ENCODE data around the gene RFPL3.

RFPL3 gene

GRCh38 chr22:32312748-32313147, 44.9 kb upstream of the RFPL3 start:
- TF ChIP-seq SIN3A (IDR thresholded peaks at IDR 0.05; ENCODE audit: borderline replicate concordance, insufficient read depth, low read length) (no peak), POLR2AphosphoS5 (IDR thresholded peaks at IDR 0.05; ENCODE audit: low read depth, low read length) (no peak), REST (IDR thresholded peaks at IDR 0.05; ENCODE audit: insufficient read depth in 1 of 2, low read depth in 2 of 2, low read length in 2 of 2) (no peak), TAF1 (IDR thresholded peaks at IDR 0.05; ENCODE audit: borderline replicate concordance, insufficient read depth, low read length) (no peak), FOXP2 (optimal IDR thresholded peaks at IDR 0.05; ENCODE audit: borderline replicate concordance, extremely low read depth, extremely low read length, insufficient read depth) (no peak)

GRCh38 chr22:32313532-32313931, 44.1 kb upstream of the RFPL3 start:
- TF ChIP-seq POLR2AphosphoS5 (IDR thresholded peaks at IDR 0.05; ENCODE audit: low read depth, low read length) (no peak), TAF1 (IDR thresholded peaks at IDR 0.05; ENCODE audit: borderline replicate concordance, insufficient read depth, low read length) (no peak), FOXP2 (optimal IDR thresholded peaks at IDR 0.05; ENCODE audit: borderline replicate concordance, extremely low read depth, extremely low read length, insufficient read depth) (no peak), REST (IDR thresholded peaks at IDR 0.05; ENCODE audit: insufficient read depth in 1 of 2, low read depth in 2 of 2, low read length in 2 of 2) (no peak), SIN3A (IDR thresholded peaks at IDR 0.05; ENCODE audit: borderline replicate concordance, insufficient read depth, low read length) (no peak)

- TF ChIP-seq POLR2AphosphoS5 (IDR thresholded peaks at IDR 0.05; ENCODE audit: low read depth, low read length) (no peak), FOXP2 (optimal IDR thresholded peaks at IDR 0.05; ENCODE audit: borderline replicate concordance, extremely low read depth, extremely low read length, insufficient read depth) (no peak), SIN3A (IDR thresholded peaks at IDR 0.05; ENCODE audit: borderline replicate concordance, insufficient read depth, low read length) (no peak), REST (IDR thresholded peaks at IDR 0.05; ENCODE audit: insufficient read depth in 1 of 2, low read depth in 2 of 2, low read length in 2 of 2) (no peak), TAF1 (IDR thresholded peaks at IDR 0.05; ENCODE audit: borderline replicate concordance, insufficient read depth, low read length) (no peak)
Observed at GRCh38 chr22:32317524-32317923, 40.1 kb upstream of the RFPL3 start.

GRCh38 chr22:32318361-32318760, 39.3 kb upstream of the RFPL3 start:
- TF ChIP-seq REST (IDR thresholded peaks at IDR 0.05; ENCODE audit: insufficient read depth in 1 of 2, low read depth in 2 of 2, low read length in 2 of 2) (no peak), SIN3A (IDR thresholded peaks at IDR 0.05; ENCODE audit: borderline replicate concordance, insufficient read depth, low read length) (no peak), FOXP2 (optimal IDR thresholded peaks at IDR 0.05; ENCODE audit: borderline replicate concordance, extremely low read depth, extremely low read length, insufficient read depth) (no peak), TAF1 (IDR thresholded peaks at IDR 0.05; ENCODE audit: borderline replicate concordance, insufficient read depth, low read length) (no peak), POLR2AphosphoS5 (IDR thresholded peaks at IDR 0.05; ENCODE audit: low read depth, low read length) (no peak)

Measured in PFSK-1 (cell line).